Trophoblast cell (in vitro differentiated cells and primary cell): ENCODE results near the gene SF3B4.

Experiments used
- DNase-seq, 2 donors: peaks; one replicate each; pipeline ENCODE4 v3.0.0-alpha.2; 2016
- H2AFZ ChIP-seq: 2 replicates; pipeline ENCODE4 v1.6.1; 2013; ENCODE audit warnings: low read length, moderate library complexity, mild to moderate bottlenecking; ENCODE audit not compliant: insufficient read depth, poor library complexity
- H2AK5ac ChIP-seq: 2 replicates; pipeline ENCODE4 v1.6.1; 2013; ENCODE audit warnings: mild to moderate bottlenecking, low read length
- H2BK120ac ChIP-seq: 2 replicates; pipeline ENCODE4 v1.6.1; 2013; ENCODE audit warnings: low read length, mild to moderate bottlenecking, moderate library complexity; ENCODE audit not compliant: insufficient read depth, poor library complexity
- H2BK12ac ChIP-seq: 2 replicates; pipeline ENCODE4 v1.6.1; 2013; ENCODE audit warnings: mild to moderate bottlenecking, low read length, moderate library complexity
- H2BK5ac ChIP-seq: 2 replicates; pipeline ENCODE4 v1.6.1; 2013; ENCODE audit warnings: low read length, low read depth, moderate library complexity, mild to moderate bottlenecking; ENCODE audit not compliant: poor library complexity
- H3K14ac ChIP-seq: 2 replicates; pipeline ENCODE4 v1.6.1; 2013; ENCODE audit warnings: mild to moderate bottlenecking, low read length
- H3K18ac ChIP-seq: 2 replicates; pipeline ENCODE4 v1.6.1; 2013; ENCODE audit warnings: mild to moderate bottlenecking, low read length
- H3K23ac ChIP-seq: 2 replicates; pipeline ENCODE4 v1.6.1; 2013; ENCODE audit warnings: low read length
- H3K27ac ChIP-seq: 2 replicates; pipeline ENCODE4 v1.5.1; 2013; ENCODE audit warnings: low read depth, mild to moderate bottlenecking, inconsistent platforms, low read length, moderate library complexity
- H3K27me3 ChIP-seq: 2 replicates; pipeline ENCODE4 v1.6.1; 2013; ENCODE audit warnings: inconsistent platforms, mild to moderate bottlenecking, low read length, moderate library complexity; ENCODE audit not compliant: insufficient read depth
- H3K36me3 ChIP-seq, 2 experiments: 1 replicate in 1 of 2; 2 replicates in 1 of 2; pipeline ENCODE4 v1.6.1; 2013; ENCODE audit warnings: low read length in 2 of 2, mild to moderate bottlenecking in 2 of 2, moderate library complexity in 1 of 2; ENCODE audit not compliant: insufficient read depth in 2 of 2, control insufficient read depth in 1 of 2
- H3K4ac ChIP-seq: 2 replicates; pipeline ENCODE4 v1.6.1; 2013; ENCODE audit warnings: low read depth, mild to moderate bottlenecking, low read length, moderate library complexity
- H3K4me1 ChIP-seq, 2 experiments: 1 replicate in 1 of 2; 2 replicates in 1 of 2; pipeline ENCODE4 v1.6.1; 2013; ENCODE audit warnings: low read length in 2 of 2, mild to moderate bottlenecking in 2 of 2, moderate library complexity in 1 of 2; ENCODE audit not compliant: insufficient read depth in 2 of 2, control insufficient read depth in 1 of 2
- H3K4me2 ChIP-seq: 2 replicates; pipeline ENCODE4 v1.6.1; 2013; ENCODE audit warnings: inconsistent platforms, mild to moderate bottlenecking, low read length, moderate library complexity
- H3K4me3 ChIP-seq: 2 replicates; pipeline ENCODE4 v1.5.1; 2013; ENCODE audit warnings: mild to moderate bottlenecking, low read depth, low read length, inconsistent platforms
- H3K79me1 ChIP-seq: one replicate; pipeline ENCODE4 v1.6.1; 2013; ENCODE audit warnings: low read length
- H3K79me2 ChIP-seq: 2 replicates; pipeline ENCODE4 v1.6.1; 2013; ENCODE audit warnings: low read length, mild to moderate bottlenecking; ENCODE audit not compliant: control insufficient read depth, insufficient read depth, poor library complexity
- H3K9ac ChIP-seq: 2 replicates; pipeline ENCODE4 v1.6.1; 2013; ENCODE audit warnings: mild to moderate bottlenecking, low read length
- H3K9me3 ChIP-seq: 2 replicates; pipeline ENCODE4 v1.6.1; 2013; ENCODE audit warnings: low read depth, mild to moderate bottlenecking, control low read depth, inconsistent platforms, low read length; ENCODE audit not compliant: insufficient read depth
- H4K12ac ChIP-seq: 2 replicates; pipeline ENCODE4 v1.6.1; 2013; ENCODE audit warnings: low read depth, mild to moderate bottlenecking, low read length, moderate library complexity
- H4K8ac ChIP-seq: 2 replicates; pipeline ENCODE4 v1.6.1; 2013; ENCODE audit warnings: low read depth, mild to moderate bottlenecking, low read length, moderate library complexity
- H4K91ac ChIP-seq: one replicate; pipeline ENCODE4 v1.6.1; 2013; ENCODE audit warnings: low read depth, mild to moderate bottlenecking, low read length, moderate library complexity
- WGBS: extraction: QIAGEN DNeasy Blood & Tissue Kit; methylation state at CpG from one replicate; pipeline ENCODE4 v1.1.7; 2013; ENCODE audit warnings: missing lambda C conversion rate; ENCODE audit not compliant: insufficient read length, insufficient coverage; ENCODE audit errors: extremely low coverage; 5-methylcytosine and 5-hydroxymethylcytosine counted together

Gene SF3B4

GRCh38 chr1:149883598-149884247 is 43.9 kb downstream of the SF3B4 start:
- Histone ChIP-seq H3K79me1 (peaks cover 26% of the 10 kb centered on the region), H4K8ac (no peak overlapping the region), H3K27ac (no peak overlapping the region), H4K12ac (no peak overlapping the region), H2BK120ac (no peak overlapping the region), H2AFZ (no peak overlapping the region), H2BK5ac (no peak overlapping the region), H2AK5ac (no peak overlapping the region), H3K4ac (no peak overlapping the region), H3K14ac (no peak overlapping the region), H4K91ac (no peak overlapping the region), H3K9me3 (no peaks in the 10 kb centered on the region), H3K18ac (no peak overlapping the region), H3K4me2 (no peak overlapping the region), H3K36me3 (no peaks in the 10 kb centered on the region), H2BK12ac (no peak overlapping the region), H3K23ac (no peak overlapping the region), H3K4me1 (peaks cover 0 to 6% of the 10 kb centered on the region in 2 experiments), H3K79me2 (peaks cover 7% of the 10 kb centered on the region), H3K27me3 (no peaks in the 10 kb centered on the region), H3K4me3 (no peak overlapping the region), H3K9ac (no peak overlapping the region)
- peak in 1 of 2 donors; percentile 28 for DNase-seq
- no CpG with 5 or more reads among the region's 3 CpGs for WGBS

GRCh38 chr1:149881876-149882275 is 45.7 kb downstream of the SF3B4 start:
- H2BK12ac ChIP-seq = no peak overlapping the region
- no peak overlapping the region for H2AFZ ChIP-seq
- H4K91ac ChIP-seq = no peak overlapping the region
- peaks cover 11% of the 10 kb centered on the region for H3K79me1 ChIP-seq
- no peak overlapping the region for H3K4me2 ChIP-seq
- peaks cover under 1% of the 10 kb centered on the region for H3K79me2 ChIP-seq
- H3K23ac ChIP-seq = no peak overlapping the region
- H3K18ac ChIP-seq = no peak overlapping the region
- no peak overlapping the region for H3K4ac ChIP-seq
- H4K12ac ChIP-seq = no peak overlapping the region
- no peak overlapping the region for H2BK5ac ChIP-seq
- no peaks in the 10 kb centered on the region for H3K27me3 ChIP-seq
- no peak overlapping the region for H3K14ac ChIP-seq
- H2BK120ac ChIP-seq = no peak overlapping the region
- H3K27ac ChIP-seq = no peak overlapping the region
- DNase-seq = no peak
- no peaks in the 10 kb centered on the region for H3K9me3 ChIP-seq
- H3K4me1 ChIP-seq = peaks cover 0 to 5% of the 10 kb centered on the region in 2 experiments
- no peak overlapping the region for H4K8ac ChIP-seq
- H3K4me3 ChIP-seq = no peak overlapping the region
- no CpG with 5 or more reads among the region's 1 CpG for WGBS
- no peak overlapping the region for H2AK5ac ChIP-seq
- no peaks in the 10 kb centered on the region for H3K36me3 ChIP-seq
- H3K9ac ChIP-seq = no peak overlapping the region

- Histone ChIP-seq H4K91ac (no peak overlapping the region), H4K12ac (no peak overlapping the region), H3K9ac (no peak overlapping the region), H3K79me1 (no peaks in the 10 kb centered on the region), H4K8ac (no peak overlapping the region), H2AFZ (no peak overlapping the region), H3K9me3 (no peaks in the 10 kb centered on the region), H3K27ac (no peak overlapping the region), H2BK12ac (no peak overlapping the region), H3K79me2 (no peaks in the 10 kb centered on the region), H3K4ac (no peak overlapping the region), H3K23ac (no peak overlapping the region), H3K18ac (no peak overlapping the region), H2BK5ac (no peak overlapping the region), H3K4me1 (peaks cover 0 to 2% of the 10 kb centered on the region in 2 experiments), H3K27me3 (no peaks in the 10 kb centered on the region), H2AK5ac (no peak overlapping the region), H3K14ac (no peak overlapping the region), H3K4me2 (no peak overlapping the region), H2BK120ac (no peak overlapping the region), H3K36me3 (no peaks in the 10 kb centered on the region), H3K4me3 (no peak overlapping the region)
- DNase-seq = no peak
- no CpG with 5 or more reads among the region's 1 CpG for WGBS
Observed at GRCh38 chr1:149879556-149879955, 48.0 kb downstream of the SF3B4 start.

GRCh38 chr1:149877211-149877946 is 50.2 kb downstream of the SF3B4 start:
- Histone ChIP-seq H3K18ac (no peak overlapping the region), H2AK5ac (no peak overlapping the region), H3K9ac (no peak overlapping the region), H3K4ac (no peak overlapping the region), H3K36me3 (no peaks in the 10 kb centered on the region), H3K27ac (no peak overlapping the region), H2BK120ac (no peak overlapping the region), H2BK5ac (no peak overlapping the region), H2AFZ (no peak overlapping the region), H3K23ac (no peak overlapping the region), H3K79me2 (no peaks in the 10 kb centered on the region), H3K4me2 (no peak overlapping the region), H3K14ac (no peak overlapping the region), H3K27me3 (no peaks in the 10 kb centered on the region), H2BK12ac (no peak overlapping the region), H3K79me1 (no peaks in the 10 kb centered on the region), H4K91ac (no peak overlapping the region), H4K12ac (no peak overlapping the region), H3K9me3 (no peaks in the 10 kb centered on the region), H4K8ac (no peak overlapping the region), H3K4me3 (no peak overlapping the region), H3K4me1 (no peaks in the 10 kb centered on the region)
- no peak for DNase-seq
- no CpG with 5 or more reads among the region's 7 CpGs for WGBS
